ENCODE measurements around the gene MRPL4. TPM values are rescaled to one million over a fixed set of nuclear protein-coding genes. Genes with fewer than 3 reads are reported as not detected.
"Not testable (repeated sequence)": the region's sequence is repeated elsewhere in the genome, so short reads cannot be mapped to it uniquely, and the experiment has no call there.

Gene MRPL4
- total RNA-seq, 1 donor from 2014 or later: 76.8 TPM

DNA sequence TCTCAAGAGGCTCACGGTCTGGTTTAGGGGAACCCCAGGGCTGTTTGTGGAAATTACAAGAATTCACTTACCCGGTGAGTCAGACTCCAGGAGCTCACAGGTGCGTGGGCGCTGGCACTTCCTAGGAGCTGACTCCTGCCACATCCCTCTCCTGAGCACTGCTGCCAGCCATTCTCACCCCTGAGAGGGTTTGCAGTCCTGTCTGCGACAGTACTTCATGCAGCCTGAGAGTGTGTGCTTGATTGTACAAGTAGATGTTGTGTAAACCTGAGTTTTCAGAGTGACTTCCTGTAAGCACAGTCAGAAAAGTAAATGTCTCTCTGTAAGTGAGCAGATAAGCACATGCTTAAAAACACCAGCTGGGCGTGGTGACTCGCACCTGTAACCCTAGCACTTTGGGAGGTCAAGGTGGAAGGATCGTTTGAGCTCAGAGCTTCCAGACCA lies 8.1 kb downstream of the MRPL4 start:
- intact Hi-C loops (cut with micrococcal nuclease): loop anchor here (1.0 to 5.0 kb wide), 3 partner anchors 9 to 392 kb away; partner anchors contain the start of genes ILF3 and TYK2

GRCh38 chr19:10262771-10263170 lies 10.8 kb downstream of the MRPL4 start:
- intact Hi-C loops (cut with micrococcal nuclease): loop anchor here (5.0 kb wide), 1 partner anchor 390 kb away; the partner anchor contains the start of gene ILF3

- intact Hi-C loops (cut with micrococcal nuclease): no loop called here
Observed at GRCh38 chr19:10266706-10267105, 14.7 kb downstream of the MRPL4 start.

- intact Hi-C loops (cut with micrococcal nuclease): no loop called here
Observed at GRCh38 chr19:10268071-10268470, 16.1 kb downstream of the MRPL4 start.

GRCh38 chr19:10269333-10270179 lies 17.5 kb downstream of the MRPL4 start:
- intact Hi-C loops (cut with micrococcal nuclease): loop anchor here (1.0 kb wide), 3 partner anchors 9 to 300 kb away; no protein-coding TSS in a partner anchor

- intact Hi-C loops (cut with micrococcal nuclease): loop anchor here (1.0 kb wide), 1 partner anchor 299 kb away; no protein-coding TSS in a partner anchor
Observed at GRCh38 chr19:10270180-10270615, 18.2 kb downstream of the MRPL4 start.

DNA sequence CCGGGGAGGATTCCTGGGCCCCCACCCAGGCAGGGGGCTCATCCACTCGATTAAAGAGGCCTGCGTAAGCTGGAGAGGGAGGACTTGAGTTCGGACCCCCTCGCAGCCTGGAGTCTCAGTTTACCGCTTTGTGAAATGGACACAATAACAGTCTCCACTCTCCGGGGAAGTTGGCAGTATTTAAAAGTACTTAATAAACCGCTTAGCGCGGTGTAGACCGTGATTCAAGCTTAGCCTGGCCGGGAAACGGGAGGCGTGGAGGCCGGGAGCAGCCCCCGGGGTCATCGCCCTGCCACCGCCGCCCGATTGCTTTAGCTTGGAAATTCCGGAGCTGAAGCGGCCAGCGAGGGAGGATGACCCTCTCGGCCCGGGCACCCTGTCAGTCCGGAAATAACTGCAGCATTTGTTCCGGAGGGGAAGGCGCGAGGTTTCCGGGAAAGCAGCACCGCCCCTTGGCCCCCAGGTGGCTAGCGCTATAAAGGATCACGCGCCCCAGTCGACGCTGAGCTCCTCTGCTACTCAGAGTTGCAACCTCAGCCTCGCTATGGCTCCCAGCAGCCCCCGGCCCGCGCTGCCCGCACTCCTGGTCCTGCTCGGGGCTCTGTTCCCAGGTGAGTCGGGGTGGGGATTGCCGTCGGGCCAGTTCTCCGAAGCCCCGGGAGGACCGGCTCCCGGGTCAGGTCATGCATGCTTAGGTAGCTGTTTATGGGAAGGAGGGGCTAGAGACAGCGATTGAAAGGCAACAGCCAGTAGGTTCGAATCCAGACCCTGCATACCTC lies 18.8 kb downstream of the MRPL4 start, which contains the start of gene ICAM1:
TSS of gene ICAM1 (plus strand) at position 505 of the 779 bp plus-strand sequence. CDS start at position 545, 40 bp downstream.
- intact Hi-C loops (cut with micrococcal nuclease): loop anchor here (1.0 kb wide), 5 partner anchors 15 to 298 kb away; partner anchors contain the start of genes FDX2, ICAM4, RAVER1 and TYK2

DNA sequence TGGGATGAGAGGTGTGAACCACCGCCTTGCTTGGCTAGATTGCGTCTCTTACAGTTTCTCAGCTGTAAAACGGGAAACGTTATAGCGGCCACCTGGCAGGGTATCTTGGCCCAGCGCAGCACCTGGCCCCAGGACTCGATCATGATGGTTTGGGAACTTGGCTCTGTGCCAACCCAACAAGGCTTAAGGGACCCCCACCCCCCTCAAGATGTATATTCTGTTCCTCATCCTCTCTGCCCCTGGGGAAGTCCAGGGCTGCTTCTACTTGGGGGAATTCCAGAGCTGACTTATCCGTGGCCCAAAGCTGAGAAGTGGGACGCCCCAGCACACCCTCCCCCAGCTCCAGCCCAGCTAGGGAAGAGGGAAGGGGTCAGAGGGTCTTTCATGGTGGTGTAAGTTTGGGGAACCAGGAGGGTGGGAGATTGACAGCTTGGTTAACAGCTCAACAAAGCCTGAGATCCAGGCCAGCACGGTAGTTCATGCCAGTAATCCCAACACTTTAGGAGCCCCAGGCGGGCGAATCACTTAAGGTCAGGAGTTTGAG lies 19.6 kb downstream of the MRPL4 start:
- intact Hi-C loops (cut with micrococcal nuclease): loop anchor here (1.0 kb wide), 4 partner anchors 15 to 109 kb away; partner anchors contain the start of genes FDX2, ICAM4, RAVER1 and TYK2

DNA sequence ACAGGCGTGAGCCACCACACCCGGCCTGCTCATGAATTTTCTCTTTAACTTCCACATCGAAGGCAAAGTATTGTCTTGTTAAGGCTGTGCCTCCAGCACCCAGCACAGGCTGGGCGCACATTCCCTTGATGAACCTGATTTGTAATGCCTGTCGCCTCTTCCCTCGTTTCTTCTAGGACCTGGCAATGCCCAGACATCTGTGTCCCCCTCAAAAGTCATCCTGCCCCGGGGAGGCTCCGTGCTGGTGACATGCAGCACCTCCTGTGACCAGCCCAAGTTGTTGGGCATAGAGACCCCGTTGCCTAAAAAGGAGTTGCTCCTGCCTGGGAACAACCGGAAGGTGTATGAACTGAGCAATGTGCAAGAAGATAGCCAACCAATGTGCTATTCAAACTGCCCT lies 22.6 kb downstream of the MRPL4 start:
- intact Hi-C loops (cut with micrococcal nuclease): no loop called here

- intact Hi-C loops (cut with micrococcal nuclease): no loop called here
Observed at GRCh38 chr19:10277795-10278589, 26.0 kb downstream of the MRPL4 start.

DNA sequence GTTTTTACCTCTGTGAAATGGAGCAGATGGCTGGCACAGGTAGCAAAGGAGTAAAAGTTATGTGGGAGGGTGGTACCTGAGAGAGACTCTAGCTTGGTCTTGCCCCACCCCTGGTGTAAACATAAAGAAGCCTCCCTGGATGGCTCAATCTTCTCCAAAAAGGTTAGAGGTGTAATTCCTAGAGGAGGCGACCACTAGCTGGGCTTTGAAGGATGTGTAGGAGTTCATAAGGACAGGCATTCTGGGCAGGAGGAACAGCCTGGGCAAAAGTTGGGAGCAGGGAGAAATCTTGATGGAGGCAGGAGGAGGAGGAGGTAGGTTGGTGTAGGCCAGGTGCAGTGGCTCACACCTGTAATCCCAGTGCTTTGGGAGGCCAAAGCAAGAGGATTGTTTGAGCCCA lies 26.9 kb downstream of the MRPL4 start:
- intact Hi-C loops (cut with micrococcal nuclease): no loop called here

DNA sequence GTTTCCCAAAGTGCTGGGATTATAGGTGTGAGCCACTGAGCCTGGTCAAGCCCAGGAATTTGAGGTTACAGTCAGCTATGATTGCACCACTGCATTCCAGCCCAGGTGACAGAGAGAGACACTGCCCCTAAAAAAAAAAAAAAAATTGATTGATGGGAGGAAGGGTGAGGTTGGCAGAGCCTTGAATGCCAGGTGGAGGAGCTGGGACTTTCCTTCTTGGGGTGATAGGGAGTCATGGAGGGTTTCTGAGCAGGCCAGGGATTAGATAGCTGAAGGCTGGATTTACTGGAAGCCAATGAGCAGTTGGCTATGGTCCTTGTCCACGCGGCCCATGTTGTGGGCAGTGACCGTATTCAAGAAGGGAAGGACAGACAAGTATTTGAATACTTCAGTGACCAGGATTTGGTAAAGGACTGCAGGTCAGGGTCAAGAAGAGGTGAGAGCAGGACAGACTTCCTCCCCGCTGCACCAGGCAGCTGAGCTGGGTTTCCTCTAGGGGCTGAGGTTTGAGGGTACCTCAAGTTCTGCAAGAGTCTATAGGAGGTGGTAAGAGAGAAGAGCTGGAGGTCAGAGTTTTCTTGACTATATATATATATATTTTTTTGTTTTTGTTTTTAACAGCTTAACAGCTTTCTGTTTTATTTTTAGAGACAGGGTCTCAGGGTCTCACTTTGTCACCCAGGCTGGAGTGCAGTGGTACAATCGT lies 27.9 kb downstream of the MRPL4 start:
- intact Hi-C loops (cut with micrococcal nuclease): no loop called here

- intact Hi-C loops (cut with micrococcal nuclease): not testable (repeated sequence)
Observed at GRCh38 chr19:10282043-10282442, 30.0 kb downstream of the MRPL4 start.

- intact Hi-C loops (cut with micrococcal nuclease): no loop called here
Observed at GRCh38 chr19:10283301-10284064, 31.5 kb downstream of the MRPL4 start.

DNA sequence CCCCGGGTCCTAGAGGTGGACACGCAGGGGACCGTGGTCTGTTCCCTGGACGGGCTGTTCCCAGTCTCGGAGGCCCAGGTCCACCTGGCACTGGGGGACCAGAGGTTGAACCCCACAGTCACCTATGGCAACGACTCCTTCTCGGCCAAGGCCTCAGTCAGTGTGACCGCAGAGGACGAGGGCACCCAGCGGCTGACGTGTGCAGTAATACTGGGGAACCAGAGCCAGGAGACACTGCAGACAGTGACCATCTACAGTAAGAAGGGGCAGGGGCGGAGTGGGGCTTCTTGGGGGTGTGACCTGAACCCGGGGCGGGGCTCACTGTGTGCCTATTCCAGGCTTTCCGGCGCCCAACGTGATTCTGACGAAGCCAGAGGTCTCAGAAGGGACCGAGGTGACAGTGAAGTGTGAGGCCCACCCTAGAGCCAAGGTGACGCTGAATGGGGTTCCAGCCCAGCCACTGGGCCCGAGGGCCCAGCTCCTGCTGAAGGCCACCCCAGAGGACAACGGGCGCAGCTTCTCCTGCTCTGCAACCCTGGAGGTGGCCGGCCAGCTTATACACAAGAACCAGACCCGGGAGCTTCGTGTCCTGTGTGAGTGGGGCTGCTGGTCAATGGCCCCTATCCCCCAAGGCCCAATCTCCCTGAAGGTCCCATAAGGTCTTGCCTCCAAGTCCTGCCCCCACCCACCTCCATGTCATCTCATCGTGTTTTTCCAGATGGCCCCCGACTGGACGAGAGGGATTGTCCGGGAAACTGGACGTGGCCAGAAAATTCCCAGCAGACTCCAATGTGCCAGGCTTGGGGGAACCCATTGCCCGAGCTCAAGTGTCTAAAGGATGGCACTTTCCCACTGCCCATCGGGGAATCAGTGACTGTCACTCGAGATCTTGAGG lies 32.3 kb downstream of the MRPL4 start:
- intact Hi-C loops (cut with micrococcal nuclease): no loop called here

- intact Hi-C loops (cut with micrococcal nuclease): loop anchor here (5.0 kb wide), 1 partner anchor 177 kb away; no protein-coding TSS in a partner anchor
Observed at GRCh38 chr19:10284960-10285278, 32.9 kb downstream of the MRPL4 start.

DNA sequence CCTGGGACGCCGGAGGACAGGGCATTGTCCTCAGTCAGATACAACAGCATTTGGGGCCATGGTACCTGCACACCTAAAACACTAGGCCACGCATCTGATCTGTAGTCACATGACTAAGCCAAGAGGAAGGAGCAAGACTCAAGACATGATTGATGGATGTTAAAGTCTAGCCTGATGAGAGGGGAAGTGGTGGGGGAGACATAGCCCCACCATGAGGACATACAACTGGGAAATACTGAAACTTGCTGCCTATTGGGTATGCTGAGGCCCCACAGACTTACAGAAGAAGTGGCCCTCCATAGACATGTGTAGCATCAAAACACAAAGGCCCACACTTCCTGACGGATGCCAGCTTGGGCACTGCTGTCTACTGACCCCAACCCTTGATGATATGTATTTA lies 33.4 kb downstream of the MRPL4 start:
- intact Hi-C loops (cut with micrococcal nuclease): loop anchor here (5.0 kb wide), 1 partner anchor 177 kb away; no protein-coding TSS in a partner anchor

Measured in T-helper 1 cell treated with Interleukin-12 subunit alpha and Interleukin-12 subunit beta and Interleukin-4 antibody, amounts not matched to agents 30 ng/mL and 1 ng/mL, for 36 hours (primary cell).